Activated naive CD4-positive, alpha-beta T cell treated with anti-CD3 and anti-CD28 coated beads, Interleukin-2, amount 50 U/mL, for 16 hours (primary cell): ENCODE measurements around the gene PSMD9.
"Not testable (repeated sequence)": the region's sequence is repeated elsewhere in the genome, so short reads cannot be mapped to it uniquely, and the experiment has no call there.

Experiments
- DNase-seq: peaks from one replicate; pipeline ENCODE4 v3.0.0-alpha.2; 2020

The PSMD9 gene

GRCh38 chr12:121926874-121927706 lies 38.5 kb downstream of the PSMD9 start:
- no peak for DNase-seq

GRCh38 chr12:121927813-121928212 lies 39.2 kb downstream of the PSMD9 start:
- DNase-seq: no peak

GRCh38 chr12:121929545-121929944 lies 41.0 kb downstream of the PSMD9 start:
- not testable (repeated sequence) for DNase-seq

GRCh38 chr12:121930862-121931261 lies 42.3 kb downstream of the PSMD9 start:
- DNase-seq: no peak

- no peak for DNase-seq
These were observed 43.6 kb downstream of the PSMD9 start for GRCh38 chr12:121932176-121932536.

GRCh38 chr12:121932914-121933521 lies 44.4 kb downstream of the PSMD9 start:
- no peak for DNase-seq

GRCh38 chr12:121933522-121934308 lies 45.1 kb downstream of the PSMD9 start:
- no peak for DNase-seq

- no peak for DNase-seq
These were observed 45.7 kb downstream of the PSMD9 start for GRCh38 chr12:121934309-121934664.

- no peak for DNase-seq
These were observed 49.1 kb downstream of the PSMD9 start for GRCh38 chr12:121937654-121938053.

- DNase-seq: no peak
These were observed 50.6 kb downstream of the PSMD9 start for GRCh38 chr12:121939186-121939585.

GRCh38 chr12:121939992-121940766 lies 51.6 kb downstream of the PSMD9 start:
- DNase-seq: no peak

GRCh38 chr12:121942145-121942718 lies 53.6 kb downstream of the PSMD9 start:
- no peak for DNase-seq

- DNase-seq: no peak
These were observed 55.3 kb downstream of the PSMD9 start for GRCh38 chr12:121943926-121944325.

GRCh38 chr12:121946313-121947025 lies 57.9 kb downstream of the PSMD9 start:
- DNase-seq: no peak

GRCh38 chr12:121947981-121948380 lies 59.4 kb downstream of the PSMD9 start:
- no peak for DNase-seq

GRCh38 chr12:121949648-121950397 lies 61.2 kb downstream of the PSMD9 start:
- no peak for DNase-seq

- DNase-seq: no peak
These were observed 64.6 kb downstream of the PSMD9 start for GRCh38 chr12:121953117-121953692.

GRCh38 chr12:121953695-121954094 lies 65.1 kb downstream of the PSMD9 start:
- DNase-seq: no peak

GRCh38 chr12:121955258-121956237 lies 67.0 kb downstream of the PSMD9 start:
- no peak for DNase-seq
